ENCODE data around the gene TRIP10. TPM values are rescaled to one million over a fixed set of nuclear protein-coding genes. Genes with fewer than 3 reads are reported as not detected.

Gene TRIP10
- total and polyA plus RNA-seq, 2 of the 8 experiments (the other 6 are each of a cell fraction or from before 2014, with no cell fraction given) = 27.8 to 69.5 TPM

DNA sequence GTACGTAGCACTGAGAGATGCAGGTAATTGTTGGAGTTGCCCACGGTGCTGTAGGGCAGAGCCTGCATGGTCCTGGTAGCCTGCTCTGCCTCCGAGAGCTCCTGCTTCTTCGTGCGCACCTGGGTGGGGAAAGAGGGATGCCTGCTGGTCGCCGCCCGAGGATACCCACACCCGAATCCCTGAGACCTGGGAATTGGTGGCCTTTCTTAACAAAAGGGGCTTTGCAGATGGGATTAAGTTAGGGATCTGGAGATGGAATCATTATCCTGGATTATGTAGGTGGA is 28.5 kb upstream of the TRIP10 start:
- Histone ChIP-seq H3K4me3 (ENCODE audit: extremely low read depth in 1 of 4, insufficient read depth in 2 of 4, low read depth in 3 of 4, low read length in 4 of 4) (peak overlapping the region in 3 of 4 experiments; percentile 41 to 58 (median 50); a peak in 4 of 8 replicates), H3K79me2 (ENCODE audit: control insufficient read depth in 1 of 2, insufficient read depth in 2 of 2, low read length in 2 of 2) (no peaks in the 10 kb centered on the region), H3K9ac (replicated peaks in 1 of 4; ENCODE audit: extremely low read depth in 1 of 4, low read depth in 3 of 4, low read length in 3 of 4) (no peak overlapping the region), H3K56ac (replicated peaks; ENCODE audit: insufficient read length, low read depth, low read length) (no peak overlapping the region), H2BK15ac (ENCODE audit: low read length) (no peak overlapping the region), H4K91ac (replicated peaks; ENCODE audit: insufficient read length, low read length) (no peak overlapping the region), H3K18ac (ENCODE audit: extremely low read depth, low read length) (no peak overlapping the region; the same call in 1 of the 2 replicates), H4K8ac (ENCODE audit: extremely low read depth, insufficient read depth, low read length) (no peak overlapping the region; the same call in 1 of the 2 replicates), H3K4me2 (ENCODE audit: insufficient read depth in 1 of 2, low read depth in 2 of 2, low read length in 2 of 2) (peak overlapping the region; percentile 75 to 87), H2BK20ac (ENCODE audit: low read length) (0 out of 2 replicates have a peak overlapping the region, but pooled peaks have one; percentile 55), H2BK5ac (ENCODE audit: low read depth, low read length) (no peak overlapping the region), H3K14ac (ENCODE audit: insufficient read length) (no peak overlapping the region), H3K23ac (ENCODE audit: insufficient read length) (no peak overlapping the region), H3K27me3 (replicated peaks in 1 of 4; ENCODE audit: control insufficient read depth in 3 of 4, extremely low read depth in 1 of 4, insufficient read depth in 3 of 4, low read length in 3 of 4) (peaks cover 0 to 22% (median 18%) of the 10 kb centered on the region in 4 experiments; a peak in 6 of 7 replicates), H2AK5ac (ENCODE audit: low read depth, low read length) (no peak overlapping the region), H3K79me1 (ENCODE audit: low read depth, low read length) (no peaks in the 10 kb centered on the region), H3K36me3 (ENCODE audit: control insufficient read depth in 2 of 4, insufficient read depth in 4 of 4, low read length in 3 of 4) (no peaks in the 10 kb centered on the region), H2AFZ (ENCODE audit: low read length) (peak overlapping the region; percentile 94), H3K4me1 (replicated peaks in 1 of 4; ENCODE audit: control insufficient read depth in 3 of 4, insufficient read depth in 4 of 4, low read length in 3 of 4) (peaks cover 0 to 12% (median 2%) of the 10 kb centered on the region in 4 experiments; a peak in 4 of 7 replicates), H3K9me3 (ENCODE audit: insufficient read depth in 2 of 2, low read depth in 1 of 2, low read length in 1 of 2) (no peaks in the 10 kb centered on the region), H2BK12ac (ENCODE audit: low read depth, low read length) (peak overlapping the region; percentile 68; the same call in 1 of the 2 replicates), H4K5ac (ENCODE audit: insufficient read length, low read depth, low read length) (no peak overlapping the region), H2BK120ac (replicated peaks; ENCODE audit: low read depth, low read length) (no peak overlapping the region), H4K20me1 (replicated peaks in 1 of 2; ENCODE audit: control insufficient read depth in 1 of 2, insufficient read depth in 2 of 2, low read length in 2 of 2) (no peaks in the 10 kb centered on the region), H3K4ac (replicated peaks; ENCODE audit: insufficient read length, low read depth, low read length) (no peak overlapping the region), H3K27ac (ENCODE audit: low read depth, low read length) (no peak overlapping the region), H3K23me2 (ENCODE audit: low read depth, low read length) (peaks cover 9% of the 10 kb centered on the region)
- ChIA-PET CTCF (ENCODE audit: partially characterized antibody) (interaction anchor here (0.6 to 1.1 kb wide), 4 partner anchors 25 to 752 kb away, joined by 3 read pairs; no protein-coding TSS in a partner anchor), POLR2A (ENCODE audit: partially characterized antibody) (no interaction called here)
- FAIRE-seq (no peak), DNase-seq (ENCODE audit: low read depth in 1 of 2, low spot score in 2 of 2) (no peak)
- WGBS, 2 experiments (ENCODE audit: extremely low coverage in 1 of 2, insufficient coverage in 1 of 2, insufficient read length in 1 of 2, insufficient replicate concordance in 2 of 2, low coverage in 1 of 2, low lambda C conversion rate in 2 of 2, missing lambda C conversion rate in 1 of 2) = 42% methylated on average over 9 of the region's 9 CpGs; no CpG with 5 or more reads in 1 of the 2 experiments
- TF ChIP-seq KDM5A (IDR thresholded peaks at IDR 0.05; ENCODE audit: low read length) (no peak), RAD21 (IDR thresholded peaks at IDR 0.05 in 1 of 2, conservative IDR thresholded peaks at IDR 0.05 in 1 of 2; ENCODE audit: low read depth in 2 of 2, low read length in 2 of 2) (no peak), KDM1A (IDR thresholded peaks at IDR 0.05; ENCODE audit: borderline replicate concordance, low read length) (no peak)
